H9 (cell line): ENCODE measurements around the gene AXIN1. TPM values are rescaled to one million over a fixed set of nuclear protein-coding genes. Genes with fewer than 3 reads are reported as not detected.

Experiments used
- DNase-seq: peaks from one replicate; pipeline ENCODE4 v3.0.0-alpha.2; 2017
- H2AFZ ChIP-seq: one replicate; pipeline ENCODE4 v1.6.1; 2013; ENCODE audit warnings: mild to moderate bottlenecking, low read length, control low read depth, moderate library complexity
- H2AK5ac ChIP-seq: 2 replicates; pipeline ENCODE4 v1.6.1; 2013; ENCODE audit warnings: low read length, control low read depth, mixed read lengths; ENCODE audit not compliant: insufficient read length
- H2BK120ac ChIP-seq: one replicate; pipeline ENCODE4 v1.6.1; 2013; ENCODE audit warnings: low read depth, mild to moderate bottlenecking, low read length, control low read depth, inconsistent platforms; ENCODE audit not compliant: poor library complexity, severe bottlenecking
- H2BK12ac ChIP-seq: 2 replicates; pipeline ENCODE4 v1.6.1; 2013; ENCODE audit warnings: low read length, control low read depth, mixed read lengths, low read depth; ENCODE audit not compliant: insufficient read length
- H2BK15ac ChIP-seq: 2 replicates; pipeline ENCODE4 v1.6.1; 2013; ENCODE audit warnings: low read depth, low read length, control low read depth
- H2BK20ac ChIP-seq: one replicate; pipeline ENCODE4 v1.6.1; 2013; ENCODE audit warnings: low read depth, mild to moderate bottlenecking, low read length, control low read depth, inconsistent platforms; ENCODE audit not compliant: poor library complexity, severe bottlenecking
- H2BK5ac ChIP-seq: 2 replicates; pipeline ENCODE4 v1.6.1; 2013; ENCODE audit warnings: low read length, control low read depth, mixed read lengths; ENCODE audit not compliant: insufficient read length
- H3K14ac ChIP-seq: 2 replicates; pipeline ENCODE4 v1.6.1; 2013; ENCODE audit warnings: low read length, control low read depth; ENCODE audit not compliant: insufficient read depth
- H3K18ac ChIP-seq: 2 replicates; pipeline ENCODE4 v1.6.1; 2013; ENCODE audit warnings: low read depth, mild to moderate bottlenecking, mixed read lengths, low read length, control low read depth; ENCODE audit not compliant: insufficient read length
- H3K23ac ChIP-seq: 2 replicates; pipeline ENCODE4 v1.6.1; 2013; ENCODE audit warnings: low read length, control low read depth, mixed read lengths, low read depth; ENCODE audit not compliant: insufficient read length
- H3K23me2 ChIP-seq: 2 replicates; pipeline ENCODE4 v1.6.1; 2013; ENCODE audit warnings: low read depth, mild to moderate bottlenecking, mixed read lengths, low read length, control low read depth; ENCODE audit not compliant: insufficient read length, poor library complexity, severe bottlenecking
- H3K27ac ChIP-seq: 2 replicates; pipeline ENCODE4 v1.5.1; 2013; ENCODE audit warnings: low read length, control low read depth, mixed read lengths, low read depth; ENCODE audit not compliant: insufficient read length
- H3K27me3 ChIP-seq: 2 replicates; pipeline ENCODE4 v1.6.1; 2013; ENCODE audit warnings: low read length, control low read depth, inconsistent platforms; ENCODE audit not compliant: insufficient read depth
- H3K4ac ChIP-seq: 2 replicates; pipeline ENCODE4 v1.6.1; 2013; ENCODE audit warnings: low read depth, mild to moderate bottlenecking, control low read depth, inconsistent platforms, low read length, moderate library complexity
- H3K4me1 ChIP-seq: 2 replicates; pipeline ENCODE4 v1.6.1; 2013; ENCODE audit warnings: low read length, control low read depth, inconsistent platforms; ENCODE audit not compliant: insufficient read depth
- H3K4me2 ChIP-seq: 2 replicates; pipeline ENCODE4 v1.6.1; 2013; ENCODE audit warnings: low read length, control low read depth, mixed read lengths; ENCODE audit not compliant: insufficient read length, insufficient read depth
- H3K56ac ChIP-seq: 2 replicates; pipeline ENCODE4 v1.6.1; 2013; ENCODE audit warnings: low read depth, mild to moderate bottlenecking, mixed read lengths, low read length, control low read depth; ENCODE audit not compliant: insufficient read length
- H3K79me1 ChIP-seq: 2 replicates; pipeline ENCODE4 v1.6.1; 2013; ENCODE audit warnings: low read depth, mild to moderate bottlenecking, moderate library complexity, low read length, control low read depth, inconsistent platforms; ENCODE audit not compliant: insufficient read depth, poor library complexity, severe bottlenecking
- H3K79me2 ChIP-seq: 2 replicates; pipeline ENCODE4 v1.6.1; 2013; ENCODE audit warnings: low read length, control low read depth, inconsistent platforms; ENCODE audit not compliant: insufficient read depth
- H3K9ac ChIP-seq: 2 replicates; pipeline ENCODE4 v1.6.1; 2013; ENCODE audit warnings: low read length, control low read depth, mixed read lengths; ENCODE audit not compliant: insufficient read length; ENCODE audit errors: extremely low read depth
- H3K9me3 ChIP-seq: one replicate; pipeline ENCODE4 v1.6.1; 2013; ENCODE audit warnings: low read depth, low read length, inconsistent platforms; ENCODE audit not compliant: control insufficient read depth
- H3T11ph ChIP-seq: one replicate; pipeline ENCODE4 v1.6.1; 2013; ENCODE audit warnings: mild to moderate bottlenecking, low read length, control low read depth, inconsistent platforms
- H4K20me1 ChIP-seq: one replicate; pipeline ENCODE4 v1.6.1; 2013; ENCODE audit not compliant: control insufficient read depth, insufficient read length, insufficient read depth
- H4K5ac ChIP-seq: 2 replicates; pipeline ENCODE4 v1.6.1; 2013; ENCODE audit warnings: low read depth, mild to moderate bottlenecking, mixed read lengths, low read length, control low read depth; ENCODE audit not compliant: insufficient read length
- H4K8ac ChIP-seq: replicated peaks from 2 replicates; pipeline ENCODE4 v1.6.1; 2013; ENCODE audit warnings: low read length, control low read depth, mixed read lengths, low read depth; ENCODE audit not compliant: insufficient read length
- H4K91ac ChIP-seq: 2 replicates; pipeline ENCODE4 v1.6.1; 2013; ENCODE audit warnings: low read depth, mild to moderate bottlenecking, moderate library complexity, mixed read lengths, low read length, control low read depth; ENCODE audit not compliant: insufficient read length
- H3K27ac Mint-ChIP-seq, 3 experiments: 2 replicates in 2 of 3; 3 replicates in 1 of 3; pipeline ENCODE4 v1.8.0; 2020 to 2021; ENCODE audit warnings: mixed read lengths in 3 of 3, mild to moderate bottlenecking in 1 of 3, moderate library complexity in 1 of 3
- H3K27me3 Mint-ChIP-seq: 2 replicates; pipeline ENCODE4 v1.8.0; 2021; ENCODE audit warnings: low read depth, mild to moderate bottlenecking, moderate library complexity, mixed read lengths
- H3K36me3 Mint-ChIP-seq, 3 experiments: 2 replicates in 2 of 3; 3 replicates in 1 of 3; pipeline ENCODE4 v1.8.0; 2020 to 2021; ENCODE audit warnings: low read depth in 3 of 3, mixed read lengths in 3 of 3; ENCODE audit not compliant: insufficient read depth in 1 of 3
- H3K4me1 Mint-ChIP-seq, 2 experiments: 2 replicates each; pipeline ENCODE4 v1.8.0; 2020; ENCODE audit warnings: mixed read lengths in 2 of 2
- H3K4me3 Mint-ChIP-seq, 2 experiments: 2 replicates in 1 of 2; 3 replicates in 1 of 2; pipeline ENCODE4 v1.8.0; 2020 to 2021; ENCODE audit warnings: mild to moderate bottlenecking in 2 of 2, mixed read lengths in 2 of 2, moderate library complexity in 1 of 2
- H3K9me3 Mint-ChIP-seq, 2 experiments: 2 replicates in 1 of 2; 3 replicates in 1 of 2; pipeline ENCODE4 v1.8.0; 2020; ENCODE audit warnings: mild to moderate bottlenecking in 2 of 2, mixed read lengths in 2 of 2, moderate library complexity in 1 of 2
- CTCF ChIP-seq: fragments of 200-600 bp; sonication (generic); conservative IDR thresholded peaks from 3 replicates; pipeline ENCODE4 v1.8.0; 2021; ENCODE audit warnings: antibody characterized with exemption, mild to moderate bottlenecking
- WGBS: extraction: QIAGEN DNeasy Blood & Tissue Kit; methylation state at CpG from one replicate; pipeline ENCODE4 v1.1.7; 2013; ENCODE audit warnings: missing lambda C conversion rate, low lambda C conversion rate, mixed read lengths; ENCODE audit not compliant: insufficient read length; ENCODE audit errors: extremely low coverage; 5-methylcytosine and 5-hydroxymethylcytosine counted together
- total RNA-seq: library from RNA; stranded (reverse); gene quantifications from 2 replicates; pipeline ENCODE4 v1.2.1, GENCODE V29; 2021

AXIN1 gene
- total RNA-seq, 1 experiment from 2014 or later = 50.9 TPM

GRCh38 chr16:265711-266110 is 86.8 kb downstream of the AXIN1 start:
- no peak overlapping the region for H3K4me3 Mint-ChIP-seq
- H3K18ac ChIP-seq = no peak overlapping the region
- no peak overlapping the region for H3K27ac ChIP-seq

More at GRCh38 chr16:265711-266110, 86.8 kb downstream of the AXIN1 start:
- Histone ChIP-seq H3K4me1 (no peaks in the 10 kb centered on the region), H3K79me2 (no peaks in the 10 kb centered on the region), H3K23me2 (no peaks in the 10 kb centered on the region), H2AFZ (no peak overlapping the region), H3K79me1 (no peaks in the 10 kb centered on the region), H3K9me3 (no peaks in the 10 kb centered on the region), H4K91ac (no peak overlapping the region), H2BK20ac (no peak overlapping the region), H3K27me3 (no peaks in the 10 kb centered on the region), H3K23ac (no peak overlapping the region), H3T11ph (no peak overlapping the region), H4K8ac (no peak overlapping the region), H2AK5ac (no peak overlapping the region), H4K20me1 (no peaks in the 10 kb centered on the region), H2BK120ac (no peak overlapping the region), H3K14ac (no peak overlapping the region), H3K9ac (no peak overlapping the region), H3K4ac (no peak overlapping the region), H4K5ac (no peak overlapping the region), H3K4me2 (no peak overlapping the region), H3K56ac (no peak overlapping the region), H2BK5ac (no peak overlapping the region), H2BK15ac (no peak overlapping the region), H2BK12ac (no peak overlapping the region)
- no CpG with 5 or more reads among the region's 12 CpGs for WGBS
- Mint-ChIP-seq H3K27me3 (no peaks in the 10 kb centered on the region), H3K9me3 (no peaks in the 10 kb centered on the region), H3K27ac (peak overlapping the region; percentile 50 to 57 (median 51); a peak in 3 of 7 replicates), H3K4me1 (peaks cover 0 to 6% of the 10 kb centered on the region in 2 experiments; a peak in 1 of 4 replicates), H3K36me3 (peaks cover 5 to 30% (median 13%) of the 10 kb centered on the region in 3 experiments; a peak in 6 of 7 replicates)
- no peak for TF ChIP-seq CTCF
- DNase-seq = peak; percentile 24
